ENCODE measurements around the gene NOL12. TPM values are rescaled to one million over a fixed set of nuclear protein-coding genes. Genes with fewer than 3 reads are reported as not detected.

NOL12 gene
- total and polyA plus RNA-seq, 2 experiments from 2014 or later: 34.2 to 38.3 TPM

- peak in 1 of 2 donors; percentile 71 for DNase-seq (ENCODE audit: low read depth in 1 of 2, low spot score in 1 of 2)
- Histone ChIP-seq H3K36me3 (no peaks in the 10 kb centered on the region), H3K4me3 (no peak overlapping the region), H3K27me3 (no peaks in the 10 kb centered on the region), H3K4me1 (ENCODE audit: low read depth) (peaks cover 2% of the 10 kb centered on the region), H3K27ac (no peak overlapping the region), H3K9me3 (ENCODE audit: low read depth) (no peaks in the 10 kb centered on the region)
- no peak for TF ChIP-seq CTCF (IDR thresholded peaks at IDR 0.05; ENCODE audit: low read depth, low read length)
Measured at GRCh38 chr22:37701141-37701786, 15.1 kb downstream of the NOL12 start.

GRCh38 chr22:37703906-37704305, 17.8 kb downstream of the NOL12 start:
- TF ChIP-seq CTCF (IDR thresholded peaks at IDR 0.05; ENCODE audit: low read depth, low read length): no peak
- H3K36me3 ChIP-seq: no peaks in the 10 kb centered on the region
- DNase-seq (ENCODE audit: low read depth in 1 of 2, low spot score in 1 of 2): no peak
- no peaks in the 10 kb centered on the region for H3K4me1 ChIP-seq (ENCODE audit: low read depth)
- no peaks in the 10 kb centered on the region for H3K9me3 ChIP-seq (ENCODE audit: low read depth)
- no peak overlapping the region for H3K4me3 ChIP-seq
- H3K27me3 ChIP-seq: no peaks in the 10 kb centered on the region
- H3K27ac ChIP-seq: no peak overlapping the region

GRCh38 chr22:37704645-37705044, 18.5 kb downstream of the NOL12 start:
- no peak for TF ChIP-seq CTCF (IDR thresholded peaks at IDR 0.05; ENCODE audit: low read depth, low read length)
- no peak for DNase-seq (ENCODE audit: low read depth in 1 of 2, low spot score in 1 of 2)
- Histone ChIP-seq H3K4me3 (no peak overlapping the region), H3K9me3 (ENCODE audit: low read depth) (no peaks in the 10 kb centered on the region), H3K36me3 (no peaks in the 10 kb centered on the region), H3K27ac (no peak overlapping the region), H3K4me1 (ENCODE audit: low read depth) (no peaks in the 10 kb centered on the region), H3K27me3 (no peaks in the 10 kb centered on the region)

- H3K27ac ChIP-seq: no peak overlapping the region
- no peak overlapping the region for H3K4me3 ChIP-seq
- H3K27me3 ChIP-seq: no peaks in the 10 kb centered on the region
- H3K4me1 ChIP-seq (ENCODE audit: low read depth): no peaks in the 10 kb centered on the region
- H3K9me3 ChIP-seq (ENCODE audit: low read depth): no peaks in the 10 kb centered on the region
- H3K36me3 ChIP-seq: no peaks in the 10 kb centered on the region
- no peak for DNase-seq (ENCODE audit: low read depth in 1 of 2, low spot score in 1 of 2)
- no peak for TF ChIP-seq CTCF (IDR thresholded peaks at IDR 0.05; ENCODE audit: low read depth, low read length)
Measured at GRCh38 chr22:37705205-37705604, 19.1 kb downstream of the NOL12 start.

GRCh38 chr22:37708580-37709444, 22.7 kb downstream of the NOL12 start:
- no peak overlapping the region for H3K4me3 ChIP-seq
- DNase-seq (ENCODE audit: low read depth in 1 of 2, low spot score in 1 of 2): no peak
- H3K4me1 ChIP-seq (ENCODE audit: low read depth): no peaks in the 10 kb centered on the region
- H3K36me3 ChIP-seq: peaks cover 4% of the 10 kb centered on the region
- H3K27me3 ChIP-seq: no peaks in the 10 kb centered on the region
- no peaks in the 10 kb centered on the region for H3K9me3 ChIP-seq (ENCODE audit: low read depth)
- no peak for TF ChIP-seq CTCF (IDR thresholded peaks at IDR 0.05; ENCODE audit: low read depth, low read length)
- no peak overlapping the region for H3K27ac ChIP-seq
